ENCODE data around the gene SLC6A20. TPM values are rescaled to one million over a fixed set of nuclear protein-coding genes. Genes with fewer than 3 reads are reported as not detected.
A peak's percentile ranks its signal among the peaks of the same experiment; 100 is the strongest.
"Not testable (repeated sequence)": the region's sequence is repeated elsewhere in the genome, so short reads cannot be mapped to it uniquely, and the experiment has no call there.

Gene SLC6A20
- total RNA-seq, 2 donors from 2014 or later: not detected

DNA sequence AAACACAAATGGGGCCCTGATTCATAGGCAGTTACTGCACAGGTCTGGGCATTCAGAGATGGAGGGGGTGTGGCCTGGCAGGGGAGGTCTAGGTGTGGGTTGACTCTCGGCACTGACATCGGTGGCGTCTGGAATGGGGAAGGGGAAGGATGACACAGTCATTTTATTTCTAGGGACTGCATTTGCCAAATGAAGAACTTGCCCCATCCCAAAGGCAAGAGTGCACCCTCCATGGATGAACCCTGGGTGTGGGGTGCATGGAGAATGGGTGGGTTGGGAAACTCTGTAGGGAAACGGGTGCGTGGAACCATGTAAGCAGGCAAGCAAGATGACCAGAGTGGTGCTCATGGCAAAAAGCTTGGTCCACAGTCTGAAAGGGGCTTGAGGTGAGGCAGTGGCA, 24.5 kb downstream of the SLC6A20 start:
- no peak for DNase-seq (ENCODE audit: low spot score)
- Mint-ChIP-seq H3K27me3 (peaks cover 0 to 11% of the 10 kb centered on the region in 2 donors), H3K4me1 (ENCODE audit: low read depth in 2 of 2) (peaks cover 0 to 3% of the 10 kb centered on the region in 2 donors), H3K9me3 (no peaks in the 10 kb centered on the region), H3K4me3 (no peak overlapping the region), H3K36me3 (no peaks in the 10 kb centered on the region), H3K27ac (no peak overlapping the region)
- peak in 1 of 2 donors; percentile 28 for ATAC-seq

DNA sequence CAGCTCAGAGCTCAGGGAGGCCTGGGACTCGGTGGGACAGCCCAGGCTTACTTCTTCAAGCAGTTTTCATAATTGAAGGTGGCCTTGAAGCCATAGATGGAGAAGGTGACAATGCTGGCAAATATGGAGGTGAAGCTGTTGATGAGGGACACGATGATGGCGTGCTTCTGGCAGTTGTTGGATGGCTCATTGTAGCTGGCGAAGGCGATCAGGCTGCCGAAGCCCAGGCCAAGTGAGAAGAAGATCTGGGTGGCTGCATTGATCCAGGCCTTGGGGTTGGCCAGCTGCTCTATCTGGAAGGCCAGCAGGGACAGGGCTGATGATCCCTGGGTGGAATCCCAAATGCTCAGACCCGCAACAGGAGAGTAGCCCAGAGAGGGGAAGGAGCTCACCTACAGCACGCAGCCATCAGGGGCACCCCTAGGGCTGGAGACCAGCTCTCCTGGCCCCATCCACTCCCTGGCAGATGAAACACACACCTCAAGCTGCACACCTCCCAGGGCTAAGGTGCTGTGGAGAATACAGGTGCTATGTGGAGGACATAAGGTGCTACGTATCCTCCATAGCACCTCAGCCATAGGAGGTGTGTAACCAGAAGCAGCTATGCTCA, 25.1 kb downstream of the SLC6A20 start:
- H3K9me3 Mint-ChIP-seq: no peaks in the 10 kb centered on the region
- no peaks in the 10 kb centered on the region for H3K36me3 Mint-ChIP-seq
- no peak overlapping the region for H3K27ac Mint-ChIP-seq
- no peak overlapping the region for H3K4me3 Mint-ChIP-seq
- ATAC-seq: peak in 1 of 2 donors; percentile 41
- no peak for DNase-seq (ENCODE audit: low spot score)
- peaks cover 0 to 11% of the 10 kb centered on the region in 2 donors for H3K27me3 Mint-ChIP-seq
- peaks cover 0 to 3% of the 10 kb centered on the region in 2 donors for H3K4me1 Mint-ChIP-seq (ENCODE audit: low read depth in 2 of 2)

DNA sequence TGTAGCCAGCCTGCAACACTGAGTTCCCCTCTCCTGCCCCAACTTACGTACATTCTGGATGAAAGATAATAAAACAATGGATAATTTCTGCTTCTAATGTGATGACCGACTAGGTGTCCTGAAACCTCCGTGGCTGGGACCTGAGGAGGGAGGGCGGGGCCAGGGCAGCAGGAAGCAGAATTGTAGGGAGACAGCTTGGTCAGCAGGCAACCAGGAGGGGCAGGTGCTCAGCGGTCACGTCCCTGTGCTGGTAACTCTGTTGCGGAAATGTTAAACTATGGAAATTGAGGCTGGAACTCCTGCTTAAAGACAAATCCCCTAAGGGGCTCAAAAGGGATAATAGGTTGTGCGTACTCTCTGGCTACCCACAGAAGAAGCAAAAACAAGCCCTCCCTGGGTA, 30.4 kb downstream of the SLC6A20 start:
- Mint-ChIP-seq H3K4me1 (ENCODE audit: low read depth in 2 of 2) (peaks cover 0 to 4% of the 10 kb centered on the region in 2 donors), H3K9me3 (no peaks in the 10 kb centered on the region), H3K36me3 (no peaks in the 10 kb centered on the region), H3K27ac (no peak overlapping the region), H3K4me3 (no peak overlapping the region), H3K27me3 (peaks cover 0 to 11% of the 10 kb centered on the region in 2 donors)
- ATAC-seq: no peak
- no peak for DNase-seq (ENCODE audit: low spot score)

GRCh38 chr3:45765266-45765851, 31.0 kb downstream of the SLC6A20 start:
- DNase-seq (ENCODE audit: low spot score): no peak
- Mint-ChIP-seq H3K27me3 (peaks cover 3 to 11% of the 10 kb centered on the region in 2 donors), H3K9me3 (no peaks in the 10 kb centered on the region), H3K27ac (no peak overlapping the region), H3K4me1 (ENCODE audit: low read depth in 2 of 2) (peaks cover 0 to 4% of the 10 kb centered on the region in 2 donors), H3K4me3 (no peak overlapping the region), H3K36me3 (no peaks in the 10 kb centered on the region)
- ATAC-seq: peak in 1 of 2 donors; percentile 25

- no peak for DNase-seq (ENCODE audit: low spot score)
- Mint-ChIP-seq H3K27ac (no peak overlapping the region), H3K27me3 (peaks cover 3 to 11% of the 10 kb centered on the region in 2 donors), H3K4me3 (no peak overlapping the region), H3K9me3 (no peaks in the 10 kb centered on the region), H3K36me3 (no peaks in the 10 kb centered on the region), H3K4me1 (ENCODE audit: low read depth in 2 of 2) (peaks cover 0 to 4% of the 10 kb centered on the region in 2 donors)
- ATAC-seq: no peak
Observed at GRCh38 chr3:45763303-45763675, 33.0 kb downstream of the SLC6A20 start.

- Mint-ChIP-seq H3K27me3 (peaks cover 3 to 6% of the 10 kb centered on the region in 2 donors), H3K27ac (no peak overlapping the region), H3K9me3 (no peaks in the 10 kb centered on the region), H3K4me1 (ENCODE audit: low read depth in 2 of 2) (peaks cover 0 to 4% of the 10 kb centered on the region in 2 donors), H3K4me3 (no peak overlapping the region), H3K36me3 (no peaks in the 10 kb centered on the region)
- DNase-seq (ENCODE audit: low spot score): no peak
- ATAC-seq: no peak
Observed at GRCh38 chr3:45762647-45763302, 33.6 kb downstream of the SLC6A20 start.

DNA sequence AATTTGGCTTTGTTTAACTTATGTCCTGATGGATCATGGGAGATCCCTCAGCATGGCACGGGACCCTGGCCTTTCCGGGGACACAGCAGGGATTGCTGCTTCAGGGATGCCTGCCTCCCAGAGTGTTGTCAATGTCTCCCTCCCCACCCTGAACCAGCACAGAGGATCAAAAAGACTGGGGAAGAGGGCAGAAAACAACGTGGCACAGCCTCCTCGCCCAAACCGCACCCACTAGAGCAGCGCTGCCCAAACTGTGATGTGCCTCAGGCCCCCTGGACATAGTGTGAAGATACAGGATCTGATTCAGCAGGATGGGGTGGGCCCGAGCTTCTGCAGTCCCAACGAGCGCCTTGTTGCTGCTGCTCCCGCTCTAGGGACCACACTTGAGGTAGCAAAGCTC, 34.5 kb downstream of the SLC6A20 start:
- Mint-ChIP-seq H3K4me1 (ENCODE audit: low read depth in 2 of 2) (peaks cover 0 to 4% of the 10 kb centered on the region in 2 donors), H3K27me3 (peaks cover 0 to 3% of the 10 kb centered on the region in 2 donors), H3K9me3 (no peaks in the 10 kb centered on the region), H3K4me3 (no peak overlapping the region), H3K27ac (peak overlapping the region in 1 of 2 donors; percentile 59), H3K36me3 (no peaks in the 10 kb centered on the region)
- DNase-seq (ENCODE audit: low spot score) (no peak), ATAC-seq (no peak)

DNA sequence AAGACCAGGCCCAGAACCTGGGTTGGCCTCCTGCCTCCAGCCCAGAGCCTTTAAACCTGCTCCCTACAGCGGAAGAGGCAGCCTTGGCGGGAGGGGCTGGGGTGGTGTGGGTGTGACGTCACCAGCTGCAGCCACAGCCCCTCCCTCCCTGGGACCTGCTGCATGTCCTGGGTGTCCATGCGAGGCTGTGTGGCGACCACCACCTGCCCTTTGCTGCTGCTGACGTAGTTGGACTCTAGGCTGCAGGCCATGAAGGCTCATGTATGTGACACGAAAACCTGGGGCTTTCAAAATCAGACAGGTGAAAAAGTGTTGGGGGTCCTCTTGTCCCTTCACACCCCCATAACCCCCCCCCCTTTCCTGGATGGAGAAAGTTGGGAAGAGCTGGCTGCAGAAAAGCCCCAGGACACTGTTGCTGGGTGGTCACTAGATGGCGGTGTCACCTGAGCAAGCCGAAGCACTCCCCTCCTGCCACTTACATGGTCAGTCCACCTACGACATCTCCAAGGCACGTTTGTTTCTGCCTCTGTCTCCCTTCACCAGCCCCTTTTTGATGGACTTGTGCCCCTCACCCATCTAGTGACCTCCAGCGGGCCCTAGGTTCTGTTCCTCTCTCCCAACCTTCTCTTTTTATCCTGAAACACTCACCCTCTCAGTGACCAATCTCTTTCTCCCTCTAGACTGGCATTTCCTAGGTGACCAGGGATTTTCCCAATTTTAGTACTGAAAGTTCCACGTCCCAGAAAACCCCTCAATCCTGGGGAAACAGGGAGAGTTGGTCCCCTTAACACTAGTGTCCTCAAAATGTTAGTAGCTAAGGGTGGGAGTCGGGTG, 35.2 kb downstream of the SLC6A20 start:
- Mint-ChIP-seq H3K9me3 (no peaks in the 10 kb centered on the region), H3K27ac (peak overlapping the region in 1 of 2 donors; percentile 59), H3K27me3 (peaks cover 0 to 3% of the 10 kb centered on the region in 2 donors), H3K4me1 (ENCODE audit: low read depth in 2 of 2) (peaks cover 0 to 4% of the 10 kb centered on the region in 2 donors), H3K4me3 (no peak overlapping the region), H3K36me3 (no peaks in the 10 kb centered on the region)
- peak; percentile 72 for DNase-seq (ENCODE audit: low spot score)
- ATAC-seq: peak; percentile 61 to 66

- DNase-seq (ENCODE audit: low spot score): no peak
- Mint-ChIP-seq H3K4me1 (ENCODE audit: low read depth in 2 of 2) (peaks cover 0 to 4% of the 10 kb centered on the region in 2 donors), H3K27me3 (peaks cover 0 to 3% of the 10 kb centered on the region in 2 donors)
Observed at GRCh38 chr3:45759851-45760250, 36.5 kb downstream of the SLC6A20 start.

GRCh38 chr3:45758871-45759270, 37.5 kb downstream of the SLC6A20 start:
- H3K27me3 Mint-ChIP-seq: peaks cover 0 to 3% of the 10 kb centered on the region in 2 donors
- peaks cover 0 to 4% of the 10 kb centered on the region in 2 donors for H3K4me1 Mint-ChIP-seq (ENCODE audit: low read depth in 2 of 2)
- DNase-seq (ENCODE audit: low spot score): no peak
- no peak for ATAC-seq
- H3K4me3 Mint-ChIP-seq: no peak overlapping the region
- H3K36me3 Mint-ChIP-seq: no peaks in the 10 kb centered on the region
- no peak overlapping the region for H3K27ac Mint-ChIP-seq
- no peaks in the 10 kb centered on the region for H3K9me3 Mint-ChIP-seq

More at GRCh38 chr3:45759851-45760250, 36.5 kb downstream of the SLC6A20 start:
- Mint-ChIP-seq H3K9me3 (no peaks in the 10 kb centered on the region), H3K36me3 (no peaks in the 10 kb centered on the region), H3K4me3 (no peak overlapping the region), H3K27ac (no peak overlapping the region)
- no peak for ATAC-seq

DNA sequence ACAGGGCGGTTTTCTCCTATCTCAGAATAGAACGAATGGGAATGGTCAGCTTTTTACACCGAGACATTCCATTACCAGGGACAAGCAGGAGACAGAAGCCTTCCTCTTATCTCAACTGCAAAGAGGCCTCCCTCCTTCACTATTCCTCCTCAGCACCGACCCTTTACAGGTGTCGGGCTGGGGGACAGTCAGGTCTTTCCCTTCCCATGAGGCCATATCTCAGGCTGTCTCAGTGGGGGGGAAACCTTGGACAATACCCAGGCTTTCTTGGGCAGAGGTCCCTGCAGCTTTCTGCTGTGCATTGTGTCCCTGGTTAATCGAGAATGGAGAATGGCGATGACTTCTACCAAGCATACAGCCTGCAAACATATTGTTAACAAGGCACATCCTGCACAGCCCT, 39.2 kb downstream of the SLC6A20 start:
- H3K9me3 Mint-ChIP-seq; H3K27ac Mint-ChIP-seq; H3K4me3 Mint-ChIP-seq; H3K4me1 Mint-ChIP-seq (ENCODE audit: low read depth in 2 of 2); H3K36me3 Mint-ChIP-seq; DNase-seq (ENCODE audit: low spot score); ATAC-seq; H3K27me3 Mint-ChIP-seq: not testable (repeated sequence)

- peaks cover 0 to 3% of the 10 kb centered on the region in 2 donors for H3K27me3 Mint-ChIP-seq
- no peak for DNase-seq (ENCODE audit: low spot score)
- no peak overlapping the region for H3K4me3 Mint-ChIP-seq
- H3K36me3 Mint-ChIP-seq: no peaks in the 10 kb centered on the region
- H3K27ac Mint-ChIP-seq: no peak overlapping the region
- H3K9me3 Mint-ChIP-seq: no peaks in the 10 kb centered on the region
- no peak for ATAC-seq
- no peaks in the 10 kb centered on the region for H3K4me1 Mint-ChIP-seq (ENCODE audit: low read depth in 2 of 2)
Observed at GRCh38 chr3:45756055-45756454, 40.3 kb downstream of the SLC6A20 start.

GRCh38 chr3:45754461-45754860, 41.9 kb downstream of the SLC6A20 start:
- Mint-ChIP-seq H3K27me3 (no peaks in the 10 kb centered on the region), H3K9me3 (no peaks in the 10 kb centered on the region), H3K4me3 (no peak overlapping the region), H3K27ac (no peak overlapping the region), H3K4me1 (ENCODE audit: low read depth in 2 of 2) (no peaks in the 10 kb centered on the region), H3K36me3 (no peaks in the 10 kb centered on the region)
- DNase-seq (ENCODE audit: low spot score) (no peak), ATAC-seq (no peak)
